ENCODE measurements around the gene CEP135. TPM values are rescaled to one million over a fixed set of nuclear protein-coding genes. Genes with fewer than 3 reads are reported as not detected.

CEP135 gene
- polyA plus RNA-seq, 1 donor (not counting 4 experiments of a cell fraction or from before 2014, with no cell fraction given) = 5.4 TPM

- Histone ChIP-seq H3K27me3 (ENCODE audit: control insufficient read depth, extremely low read depth, insufficient read depth, low read length) (no peaks in the 10 kb centered on the region), H3K36me3 (ENCODE audit: control insufficient read depth in 2 of 2, extremely low read depth in 1 of 2, insufficient read depth in 2 of 2, low read length in 2 of 2) (peaks cover 0 to 1% of the 10 kb centered on the region in 2 experiments), H3K4me2 (ENCODE audit: control insufficient read depth, extremely low read depth, insufficient read depth, low read depth, low read length) (no peak overlapping the region), H3K9me1 (ENCODE audit: control insufficient read depth, extremely low read depth, insufficient read depth, low read length) (no peaks in the 10 kb centered on the region), H3K27ac (ENCODE audit: control insufficient read depth, insufficient read depth, low read length) (no peak overlapping the region), H3K4me1 (ENCODE audit: control insufficient read depth, extremely low read depth, insufficient read depth, low read length) (no peaks in the 10 kb centered on the region), H2AFZ (ENCODE audit: control insufficient read depth, low read length) (no peak overlapping the region), H3K9ac (ENCODE audit: control insufficient read depth, extremely low read depth, insufficient read depth, low read length) (no peak overlapping the region), H4K20me1 (ENCODE audit: control insufficient read depth, extremely low read depth, insufficient read depth, low read length) (no peaks in the 10 kb centered on the region), H3K79me2 (ENCODE audit: control insufficient read depth, insufficient read depth, low read length) (no peaks in the 10 kb centered on the region), H3K4me3 (ENCODE audit: control insufficient read depth in 2 of 3, extremely low read depth in 1 of 3, insufficient read depth in 2 of 3, low read depth in 1 of 3, low read length in 3 of 3) (no peak overlapping the region), H3K9me3 (ENCODE audit: control insufficient read depth, low read depth, low read length) (no peaks in the 10 kb centered on the region)
- FAIRE-seq (no peak), DNase-seq (ENCODE audit: low read depth, low spot score) (no peak)
- dilution Hi-C loops (cut with MboI; ENCODE audit: extremely low pct_ligation_motif_present, low sequenced_read_pairs) = no loop called here
- TF ChIP-seq EZH2 (IDR thresholded peaks at IDR 0.05; ENCODE audit: low read length) (no peak), CTCF (optimal IDR thresholded peaks at IDR 0.05 in 1 of 3, IDR thresholded peaks at IDR 0.05 in 1 of 3, conservative IDR thresholded peaks at IDR 0.05 in 1 of 3; ENCODE audit: extremely low read depth in 1 of 3, insufficient read depth in 2 of 3, low read length in 3 of 3) (no peak)
Observed at GRCh38 chr4:56026596-56026995, 77.9 kb downstream of the CEP135 start.

GRCh38 chr4:56028165-56028564, 79.4 kb downstream of the CEP135 start:
- no peak for FAIRE-seq

More at GRCh38 chr4:56028165-56028564, 79.4 kb downstream of the CEP135 start:
- no peak overlapping the region for H3K4me3 ChIP-seq (ENCODE audit: control insufficient read depth in 2 of 3, extremely low read depth in 1 of 3, insufficient read depth in 2 of 3, low read depth in 1 of 3, low read length in 3 of 3)
- H3K27me3 ChIP-seq (ENCODE audit: control insufficient read depth, extremely low read depth, insufficient read depth, low read length) = no peaks in the 10 kb centered on the region
- peaks cover 0 to 1% of the 10 kb centered on the region in 2 experiments for H3K36me3 ChIP-seq (ENCODE audit: control insufficient read depth in 2 of 2, extremely low read depth in 1 of 2, insufficient read depth in 2 of 2, low read length in 2 of 2)
- H3K27ac ChIP-seq (ENCODE audit: control insufficient read depth, insufficient read depth, low read length) = no peak overlapping the region
- H3K9me3 ChIP-seq (ENCODE audit: control insufficient read depth, low read depth, low read length) = no peaks in the 10 kb centered on the region
- no peak overlapping the region for H2AFZ ChIP-seq (ENCODE audit: control insufficient read depth, low read length)
- H4K20me1 ChIP-seq (ENCODE audit: control insufficient read depth, extremely low read depth, insufficient read depth, low read length) = no peaks in the 10 kb centered on the region
- TF ChIP-seq CTCF (optimal IDR thresholded peaks at IDR 0.05 in 1 of 3, IDR thresholded peaks at IDR 0.05 in 1 of 3, conservative IDR thresholded peaks at IDR 0.05 in 1 of 3; ENCODE audit: extremely low read depth in 1 of 3, insufficient read depth in 2 of 3, low read length in 3 of 3) (no peak), EZH2 (IDR thresholded peaks at IDR 0.05; ENCODE audit: low read length) (no peak)
- H3K9ac ChIP-seq (ENCODE audit: control insufficient read depth, extremely low read depth, insufficient read depth, low read length) = no peak overlapping the region
- H3K79me2 ChIP-seq (ENCODE audit: control insufficient read depth, insufficient read depth, low read length) = no peaks in the 10 kb centered on the region
- no peak overlapping the region for H3K4me2 ChIP-seq (ENCODE audit: control insufficient read depth, extremely low read depth, insufficient read depth, low read depth, low read length)
- no peak for DNase-seq (ENCODE audit: low read depth, low spot score)
- dilution Hi-C loops (cut with MboI; ENCODE audit: extremely low pct_ligation_motif_present, low sequenced_read_pairs) = no loop called here
- no peaks in the 10 kb centered on the region for H3K4me1 ChIP-seq (ENCODE audit: control insufficient read depth, extremely low read depth, insufficient read depth, low read length)
- no peaks in the 10 kb centered on the region for H3K9me1 ChIP-seq (ENCODE audit: control insufficient read depth, extremely low read depth, insufficient read depth, low read length)

Data from keratinocyte (primary cell).